Smooth muscle cell of the brain vasculature (primary cell): Measurements from ENCODE around the gene IL17REL.

ENCODE experiments used
- DNase-seq: peaks from one replicate; pipeline ENCODE4 v3.0.0-alpha.2; 2012; ENCODE audit warnings: low read depth, low spot score

IL17REL gene

GRCh38 chr22:50004918-50005317 lies 7.6 kb downstream of the IL17REL start:
- DNase-seq, result no peak

- no peak for DNase-seq
Observed at GRCh38 chr22:50002791-50003190, 9.8 kb downstream of the IL17REL start.

GRCh38 chr22:50001388-50002231 lies 11.0 kb downstream of the IL17REL start:
- DNase-seq, result no peak

GRCh38 chr22:50000587-50001387 lies 11.8 kb downstream of the IL17REL start:
- DNase-seq, result no peak

GRCh38 chr22:49999946-50000586 lies 12.5 kb downstream of the IL17REL start:
- DNase-seq, result no peak

- DNase-seq, result no peak
Observed at GRCh38 chr22:49999063-49999945, 13.3 kb downstream of the IL17REL start.

GRCh38 chr22:49998718-49999062 lies 13.9 kb downstream of the IL17REL start:
- no peak for DNase-seq

GRCh38 chr22:49997932-49998717 lies 14.4 kb downstream of the IL17REL start:
- DNase-seq, result no peak

GRCh38 chr22:49997251-49997599 lies 15.3 kb downstream of the IL17REL start:
- DNase-seq, result no peak

- DNase-seq, result no peak
Observed at GRCh38 chr22:49996518-49997250, 15.9 kb downstream of the IL17REL start.

- no peak for DNase-seq
Observed at GRCh38 chr22:49996119-49996517, 16.4 kb downstream of the IL17REL start.

- DNase-seq, result no peak
Observed at GRCh38 chr22:49995361-49996118, 17.0 kb downstream of the IL17REL start.

GRCh38 chr22:49995041-49995360 lies 17.6 kb downstream of the IL17REL start:
- DNase-seq, result no peak

- no peak for DNase-seq
Observed at GRCh38 chr22:49994361-49995040, 18.1 kb downstream of the IL17REL start.

- DNase-seq, result no peak
Observed at GRCh38 chr22:49993649-49994360, 18.8 kb downstream of the IL17REL start.

GRCh38 chr22:49992921-49993648 lies 19.5 kb downstream of the IL17REL start:
- DNase-seq, result no peak

- no peak for DNase-seq
Observed at GRCh38 chr22:49991907-49992533, 20.5 kb downstream of the IL17REL start.
